H9 (cell line): Measurements from ENCODE around the gene RIT2. TPM values are rescaled to one million over a fixed set of nuclear protein-coding genes. Genes with fewer than 3 reads are reported as not detected.
A peak's percentile ranks its signal among the peaks of the same experiment; 100 is the strongest.

Experiments used
- DNase-seq: peaks from one replicate; pipeline ENCODE4 v3.0.0-alpha.2; 2017
- H2AFZ ChIP-seq: one replicate; pipeline ENCODE4 v1.6.1; 2013; ENCODE audit warnings: mild to moderate bottlenecking, low read length, control low read depth, moderate library complexity
- H2AK5ac ChIP-seq: 2 replicates; pipeline ENCODE4 v1.6.1; 2013; ENCODE audit warnings: low read length, control low read depth, mixed read lengths; ENCODE audit not compliant: insufficient read length
- H2BK120ac ChIP-seq: one replicate; pipeline ENCODE4 v1.6.1; 2013; ENCODE audit warnings: low read depth, mild to moderate bottlenecking, low read length, control low read depth, inconsistent platforms; ENCODE audit not compliant: poor library complexity, severe bottlenecking
- H2BK12ac ChIP-seq: 2 replicates; pipeline ENCODE4 v1.6.1; 2013; ENCODE audit warnings: low read length, control low read depth, mixed read lengths, low read depth; ENCODE audit not compliant: insufficient read length
- H2BK15ac ChIP-seq: 2 replicates; pipeline ENCODE4 v1.6.1; 2013; ENCODE audit warnings: low read depth, low read length, control low read depth
- H2BK20ac ChIP-seq: one replicate; pipeline ENCODE4 v1.6.1; 2013; ENCODE audit warnings: low read depth, mild to moderate bottlenecking, low read length, control low read depth, inconsistent platforms; ENCODE audit not compliant: poor library complexity, severe bottlenecking
- H2BK5ac ChIP-seq: 2 replicates; pipeline ENCODE4 v1.6.1; 2013; ENCODE audit warnings: low read length, control low read depth, mixed read lengths; ENCODE audit not compliant: insufficient read length
- H3K14ac ChIP-seq: 2 replicates; pipeline ENCODE4 v1.6.1; 2013; ENCODE audit warnings: low read length, control low read depth; ENCODE audit not compliant: insufficient read depth
- H3K18ac ChIP-seq: 2 replicates; pipeline ENCODE4 v1.6.1; 2013; ENCODE audit warnings: low read depth, mild to moderate bottlenecking, mixed read lengths, low read length, control low read depth; ENCODE audit not compliant: insufficient read length
- H3K23ac ChIP-seq: 2 replicates; pipeline ENCODE4 v1.6.1; 2013; ENCODE audit warnings: low read length, control low read depth, mixed read lengths, low read depth; ENCODE audit not compliant: insufficient read length
- H3K23me2 ChIP-seq: 2 replicates; pipeline ENCODE4 v1.6.1; 2013; ENCODE audit warnings: low read depth, mild to moderate bottlenecking, mixed read lengths, low read length, control low read depth; ENCODE audit not compliant: insufficient read length, poor library complexity, severe bottlenecking
- H3K27ac ChIP-seq: 2 replicates; pipeline ENCODE4 v1.5.1; 2013; ENCODE audit warnings: low read length, control low read depth, mixed read lengths, low read depth; ENCODE audit not compliant: insufficient read length
- H3K27me3 ChIP-seq: 2 replicates; pipeline ENCODE4 v1.6.1; 2013; ENCODE audit warnings: low read length, control low read depth, inconsistent platforms; ENCODE audit not compliant: insufficient read depth
- H3K4ac ChIP-seq: 2 replicates; pipeline ENCODE4 v1.6.1; 2013; ENCODE audit warnings: low read depth, mild to moderate bottlenecking, control low read depth, inconsistent platforms, low read length, moderate library complexity
- H3K4me1 ChIP-seq: 2 replicates; pipeline ENCODE4 v1.6.1; 2013; ENCODE audit warnings: low read length, control low read depth, inconsistent platforms; ENCODE audit not compliant: insufficient read depth
- H3K4me2 ChIP-seq: 2 replicates; pipeline ENCODE4 v1.6.1; 2013; ENCODE audit warnings: low read length, control low read depth, mixed read lengths; ENCODE audit not compliant: insufficient read length, insufficient read depth
- H3K56ac ChIP-seq: 2 replicates; pipeline ENCODE4 v1.6.1; 2013; ENCODE audit warnings: low read depth, mild to moderate bottlenecking, mixed read lengths, low read length, control low read depth; ENCODE audit not compliant: insufficient read length
- H3K79me1 ChIP-seq: 2 replicates; pipeline ENCODE4 v1.6.1; 2013; ENCODE audit warnings: low read depth, mild to moderate bottlenecking, moderate library complexity, low read length, control low read depth, inconsistent platforms; ENCODE audit not compliant: insufficient read depth, poor library complexity, severe bottlenecking
- H3K79me2 ChIP-seq: 2 replicates; pipeline ENCODE4 v1.6.1; 2013; ENCODE audit warnings: low read length, control low read depth, inconsistent platforms; ENCODE audit not compliant: insufficient read depth
- H3K9ac ChIP-seq: 2 replicates; pipeline ENCODE4 v1.6.1; 2013; ENCODE audit warnings: low read length, control low read depth, mixed read lengths; ENCODE audit not compliant: insufficient read length; ENCODE audit errors: extremely low read depth
- H3K9me3 ChIP-seq: one replicate; pipeline ENCODE4 v1.6.1; 2013; ENCODE audit warnings: low read depth, low read length, inconsistent platforms; ENCODE audit not compliant: control insufficient read depth
- H3T11ph ChIP-seq: one replicate; pipeline ENCODE4 v1.6.1; 2013; ENCODE audit warnings: mild to moderate bottlenecking, low read length, control low read depth, inconsistent platforms
- H4K20me1 ChIP-seq: one replicate; pipeline ENCODE4 v1.6.1; 2013; ENCODE audit not compliant: control insufficient read depth, insufficient read length, insufficient read depth
- H4K5ac ChIP-seq: 2 replicates; pipeline ENCODE4 v1.6.1; 2013; ENCODE audit warnings: low read depth, mild to moderate bottlenecking, mixed read lengths, low read length, control low read depth; ENCODE audit not compliant: insufficient read length
- H4K8ac ChIP-seq: replicated peaks from 2 replicates; pipeline ENCODE4 v1.6.1; 2013; ENCODE audit warnings: low read length, control low read depth, mixed read lengths, low read depth; ENCODE audit not compliant: insufficient read length
- H4K91ac ChIP-seq: 2 replicates; pipeline ENCODE4 v1.6.1; 2013; ENCODE audit warnings: low read depth, mild to moderate bottlenecking, moderate library complexity, mixed read lengths, low read length, control low read depth; ENCODE audit not compliant: insufficient read length
- H3K27ac Mint-ChIP-seq, 3 experiments: 2 replicates in 2 of 3; 3 replicates in 1 of 3; pipeline ENCODE4 v1.8.0; 2020 to 2021; ENCODE audit warnings: mixed read lengths in 3 of 3, mild to moderate bottlenecking in 1 of 3, moderate library complexity in 1 of 3
- H3K27me3 Mint-ChIP-seq: 2 replicates; pipeline ENCODE4 v1.8.0; 2021; ENCODE audit warnings: low read depth, mild to moderate bottlenecking, moderate library complexity, mixed read lengths
- H3K36me3 Mint-ChIP-seq, 3 experiments: 2 replicates in 2 of 3; 3 replicates in 1 of 3; pipeline ENCODE4 v1.8.0; 2020 to 2021; ENCODE audit warnings: low read depth in 3 of 3, mixed read lengths in 3 of 3; ENCODE audit not compliant: insufficient read depth in 1 of 3
- H3K4me1 Mint-ChIP-seq, 2 experiments: 2 replicates each; pipeline ENCODE4 v1.8.0; 2020; ENCODE audit warnings: mixed read lengths in 2 of 2
- H3K4me3 Mint-ChIP-seq, 2 experiments: 2 replicates in 1 of 2; 3 replicates in 1 of 2; pipeline ENCODE4 v1.8.0; 2020 to 2021; ENCODE audit warnings: mild to moderate bottlenecking in 2 of 2, mixed read lengths in 2 of 2, moderate library complexity in 1 of 2
- H3K9me3 Mint-ChIP-seq, 2 experiments: 2 replicates in 1 of 2; 3 replicates in 1 of 2; pipeline ENCODE4 v1.8.0; 2020; ENCODE audit warnings: mild to moderate bottlenecking in 2 of 2, mixed read lengths in 2 of 2, moderate library complexity in 1 of 2
- CTCF ChIP-seq: fragments of 200-600 bp; sonication (generic); conservative IDR thresholded peaks from 3 replicates; pipeline ENCODE4 v1.8.0; 2021; ENCODE audit warnings: antibody characterized with exemption, mild to moderate bottlenecking
- WGBS: extraction: QIAGEN DNeasy Blood & Tissue Kit; methylation state at CpG from one replicate; pipeline ENCODE4 v1.1.7; 2013; ENCODE audit warnings: missing lambda C conversion rate, low lambda C conversion rate, mixed read lengths; ENCODE audit not compliant: insufficient read length; ENCODE audit errors: extremely low coverage; 5-methylcytosine and 5-hydroxymethylcytosine counted together
- total RNA-seq: library from RNA; stranded (reverse); gene quantifications from 2 replicates; pipeline ENCODE4 v1.2.1, GENCODE V29; 2021

RIT2 gene
- total RNA-seq, 1 experiment from 2014 or later = 1.2 TPM

- Histone ChIP-seq H3K9me3 (no peaks in the 10 kb centered on the region), H2BK20ac (no peak overlapping the region), H2AFZ (no peak overlapping the region), H3K4me1 (no peaks in the 10 kb centered on the region; the same call in 1 of the 2 replicates), H3K9ac (no peak overlapping the region), H2BK5ac (no peak overlapping the region), H2BK12ac (no peak overlapping the region), H4K8ac (no peak overlapping the region), H3K4ac (no peak overlapping the region), H3K56ac (no peak overlapping the region), H4K5ac (no peak overlapping the region), H3K79me1 (no peaks in the 10 kb centered on the region), H4K91ac (no peak overlapping the region), H3K23me2 (no peaks in the 10 kb centered on the region), H2AK5ac (no peak overlapping the region), H3K27me3 (no peaks in the 10 kb centered on the region), H3K18ac (no peak overlapping the region), H3K4me2 (no peak overlapping the region), H3K23ac (no peak overlapping the region), H2BK15ac (no peak overlapping the region), H3K27ac (no peak overlapping the region), H2BK120ac (no peak overlapping the region), H4K20me1 (no peaks in the 10 kb centered on the region), H3K14ac (no peak overlapping the region), H3T11ph (no peak overlapping the region), H3K79me2 (no peaks in the 10 kb centered on the region)
- Mint-ChIP-seq H3K4me3 (no peak overlapping the region), H3K4me1 (peaks cover 40 to 51% of the 10 kb centered on the region in 2 experiments), H3K9me3 (no peaks in the 10 kb centered on the region; a peak in 1 of 5 replicates), H3K36me3 (peaks cover 0 to 7% (median 2%) of the 10 kb centered on the region in 3 experiments; a peak in 2 of 7 replicates), H3K27me3 (no peaks in the 10 kb centered on the region), H3K27ac (0 out of 7 replicates have a peak overlapping the region, but pooled peaks of 1 of the 3 experiments have one; percentile 42)
- WGBS = no CpG with 5 or more reads among the region's 3 CpGs
- DNase-seq = no peak
- TF ChIP-seq CTCF = no peak
These were observed 292.8 kb downstream of the RIT2 start for GRCh38 chr18:42822711-42823110.
